PC-3 (cell line): ENCODE data around the gene PTCD2. TPM values are rescaled to one million over a fixed set of nuclear protein-coding genes. Genes with fewer than 3 reads are reported as not detected.
A peak's percentile ranks its signal among the peaks of the same experiment; 100 is the strongest.

Experiments
- ATAC-seq: fragments of 200-7000 bp; cut with Tn5 transposase; 2 replicates; pipeline ENCODE4 v1.9.1; 2020; ENCODE audit warnings: mild to moderate bottlenecking, moderate library complexity
- BruUV-seq: library from RNA; stranded (reverse); fragments of 400-500 nt; replicated peaks from 2 replicates; lab custom pipeline; 2021; lab: Mats Ljungman, UMichigan
- CTCF ChIA-PET: fragments of 300-600 bp; sonication (Branson Sonifier 250); formaldehyde crosslinking; loops from one replicate; lab custom pipeline; 2022; ENCODE audit warnings: antibody characterized with exemption; lab: Charles Lee
- POLR2A ChIA-PET: fragments of 300-600 bp; sonication (Branson Sonifier 250); formaldehyde crosslinking; loops from one replicate; lab custom pipeline; 2022; ENCODE audit warnings: antibody characterized with exemption; ENCODE audit not compliant: unreplicated experiment; lab: Charles Lee
- DNase-seq: peaks from one replicate; pipeline ENCODE4 v3.0.0-alpha.2; 2015
- H2AFZ ChIP-seq: fragments of 300-600 bp; sonication (generic); 2 replicates; pipeline ENCODE4 v1.6.0; 2016; ENCODE audit warnings: antibody characterized with exemption, low read length
- H3F3A ChIP-seq: fragments of 300-600 bp; sonication (generic); one replicate; pipeline ENCODE4 v1.6.0; 2017; ENCODE audit warnings: antibody characterized with exemption, low read length, control low read depth, mild to moderate bottlenecking; ENCODE audit not compliant: unreplicated experiment
- H3K27ac ChIP-seq: fragments of 300-600 bp; sonication (generic); 2 replicates; pipeline ENCODE4 v1.5.1; 2016; ENCODE audit warnings: mild to moderate bottlenecking, low read length
- H3K27me3 ChIP-seq: fragments of 300-600 bp; sonication (generic); 2 replicates; pipeline ENCODE4 v1.6.1; 2016; ENCODE audit warnings: low read length, mixed read lengths
- H3K36me3 ChIP-seq: fragments of 300-600 bp; sonication (generic); 2 replicates; pipeline ENCODE4 v1.6.1; 2016; ENCODE audit warnings: low read depth, mixed run types, low read length, mixed read lengths
- H3K4me1 ChIP-seq: fragments of 300-600 bp; sonication (generic); 2 replicates; pipeline ENCODE4 v1.5.1; 2016; ENCODE audit warnings: low read length; ENCODE audit not compliant: insufficient read depth
- H3K4me2 ChIP-seq: fragments of 300-600 bp; sonication (generic); 2 replicates; pipeline ENCODE4 v1.6.0; 2016; ENCODE audit warnings: low read length
- H3K4me3 ChIP-seq: fragments of 300-600 bp; sonication (generic); 2 replicates; pipeline ENCODE4 v1.5.1; 2016; ENCODE audit warnings: mild to moderate bottlenecking, low read length, mixed read lengths
- H3K79me2 ChIP-seq: fragments of 300-600 bp; sonication (generic); 2 replicates; pipeline ENCODE4 v1.6.1; 2017; ENCODE audit warnings: low read length, mixed read lengths
- H3K9ac ChIP-seq: fragments of 300-600 bp; sonication (generic); 2 replicates; pipeline ENCODE4 v1.6.0; 2016; ENCODE audit warnings: mild to moderate bottlenecking, low read length
- H3K9me2 ChIP-seq: fragments of 300-600 bp; sonication (generic); replicated peaks from 2 replicates; pipeline ENCODE4 v1.6.1; 2016; ENCODE audit warnings: mixed run types, low read length, mixed read lengths
- H3K9me3 ChIP-seq: fragments of 300-600 bp; sonication (generic); 2 replicates; pipeline ENCODE4 v1.6.1; 2016; ENCODE audit warnings: low read length, mixed read lengths
- H4K20me1 ChIP-seq: fragments of 300-600 bp; sonication (generic); 2 replicates; pipeline ENCODE4 v1.6.1; 2016; ENCODE audit warnings: low read length, mixed read lengths
- CTCF ChIP-seq: fragments of 300-600 bp; sonication (generic); conservative IDR thresholded peaks from 2 replicates; pipeline ENCODE4 v1.5.1; 2017; ENCODE audit warnings: antibody characterized with exemption, low read depth, mild to moderate bottlenecking, low read length
- EZH2 ChIP-seq: fragments of 300-600 bp; sonication (generic); IDR thresholded peaks from one replicate; pipeline ENCODE4 v1.6.1; 2017; ENCODE audit warnings: antibody characterized with exemption, mild to moderate bottlenecking, low read length; ENCODE audit not compliant: unreplicated experiment
- EZH2phosphoT487 ChIP-seq: fragments of 300-600 bp; sonication (generic); IDR thresholded peaks from 2 replicates; pipeline ENCODE4 v1.6.1; 2018; ENCODE audit warnings: mild to moderate bottlenecking, antibody characterized with exemption, low read length, borderline replicate concordance
- intact Hi-C: fragments of 100-400 bp; cut with micrococcal nuclease; formaldehyde crosslinking; loops from 2 replicates; pipeline ENCODE4 v1.9.0; 2023
- total RNA-seq: library from RNA; depleted of rRNA; stranded (reverse); fragments of >200 nt; gene quantifications from 2 replicates; pipeline ENCODE4 v1.2.3, GENCODE V29; 2014

Gene PTCD2
- total RNA-seq, 1 experiment from 2014 or later: 3.4 TPM

DNA sequence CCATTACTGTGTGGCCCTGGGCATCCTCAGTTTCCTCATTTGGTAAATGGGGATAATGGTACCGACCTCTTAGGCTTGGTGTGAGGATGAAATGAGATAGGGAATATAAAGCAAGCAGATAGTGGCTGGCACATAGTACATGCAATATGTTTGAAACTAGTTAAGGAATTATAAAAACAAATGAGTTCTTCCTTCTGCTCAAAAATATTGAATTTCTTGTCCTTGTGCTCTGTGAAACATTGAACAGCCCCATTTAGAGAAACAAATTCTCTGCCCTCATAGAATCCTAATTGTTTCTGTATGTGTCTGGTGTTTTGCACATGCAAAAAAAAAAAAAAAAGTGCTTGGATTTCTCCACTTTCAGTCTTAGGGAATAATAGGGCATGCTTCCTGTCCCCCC is 39.7 kb downstream of the PTCD2 start:
- no TSS peak for BruUV-seq
- Histone ChIP-seq H3K9me2 (no peaks in the 10 kb centered on the region), H3F3A (no peaks in the 10 kb centered on the region), H3K4me2 (no peak overlapping the region), H2AFZ (no peak overlapping the region), H3K9me3 (no peaks in the 10 kb centered on the region), H4K20me1 (no peaks in the 10 kb centered on the region), H3K4me3 (no peak overlapping the region), H3K9ac (no peak overlapping the region), H3K27ac (no peak overlapping the region), H3K79me2 (no peaks in the 10 kb centered on the region), H3K4me1 (peaks cover 18% of the 10 kb centered on the region), H3K36me3 (peaks cover 5% of the 10 kb centered on the region; the same call in 1 of the 2 replicates), H3K27me3 (no peaks in the 10 kb centered on the region)
- TF ChIP-seq EZH2phosphoT487 (no peak), EZH2 (no peak), CTCF (no peak)
- CTCF ChIA-PET: no interaction called here
- ATAC-seq (no peak), DNase-seq (no peak)
- intact Hi-C loops: no loop called here
- POLR2A ChIA-PET: no interaction called here

DNA sequence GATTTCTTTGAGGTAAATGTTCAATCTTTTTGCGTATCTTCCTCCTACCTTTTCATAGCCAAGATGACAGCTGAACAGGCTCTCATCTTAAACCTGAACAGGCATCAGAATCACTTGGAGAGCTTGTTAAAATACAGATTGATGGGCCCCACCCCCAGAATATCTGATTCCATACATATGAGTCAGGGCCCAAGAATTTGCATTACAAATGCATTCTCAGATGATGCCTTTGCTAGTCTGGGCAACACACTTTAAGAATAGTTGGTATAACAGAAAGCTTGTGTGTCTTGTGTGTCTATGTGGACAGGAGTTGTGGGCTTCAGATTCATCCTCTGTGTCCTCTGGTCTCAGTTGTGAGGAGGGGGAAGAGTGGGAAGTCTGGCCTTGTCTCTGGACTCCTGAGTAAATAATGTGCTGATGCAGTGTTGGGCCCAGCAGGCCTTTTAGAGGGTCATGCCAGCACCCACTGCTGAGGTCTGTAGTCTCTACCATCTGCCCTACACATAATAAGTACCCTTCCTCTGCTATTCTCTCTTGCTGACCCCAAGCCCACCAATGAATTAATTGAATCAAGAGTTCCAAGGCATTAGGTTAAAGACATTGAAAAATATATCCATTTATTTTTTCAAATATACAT is 43.1 kb downstream of the PTCD2 start:
- Histone ChIP-seq H3K27ac (no peak overlapping the region; the same call in 1 of the 2 replicates), H3K9me2 (no peaks in the 10 kb centered on the region), H3K4me1 (peaks cover 19% of the 10 kb centered on the region), H3K9me3 (no peaks in the 10 kb centered on the region), H3K27me3 (no peaks in the 10 kb centered on the region), H3K79me2 (no peaks in the 10 kb centered on the region), H2AFZ (no peak overlapping the region), H3K4me3 (0 out of 2 replicates have a peak overlapping the region, but pooled peaks have one; percentile 12), H3F3A (no peaks in the 10 kb centered on the region), H3K36me3 (peaks cover 5% of the 10 kb centered on the region; the same call in 1 of the 2 replicates), H4K20me1 (no peaks in the 10 kb centered on the region), H3K9ac (no peak overlapping the region), H3K4me2 (peak overlapping the region; percentile 54)
- CTCF ChIA-PET: interaction anchor here (0.5 kb wide), 1 partner anchor 25 kb away, joined by 3 read pairs; no protein-coding TSS in a partner anchor
- TF ChIP-seq EZH2phosphoT487 (no peak), CTCF (no peak), EZH2 (no peak)
- DNase-seq (peak; percentile 76), ATAC-seq (peak; percentile 70)
- POLR2A ChIA-PET: interaction anchor here (0.6 kb wide), 1 partner anchor 38 kb away, joined by 3 read pairs; no protein-coding TSS in a partner anchor
- no TSS peak for BruUV-seq
- intact Hi-C loops: no loop called here

- POLR2A ChIA-PET: interaction anchor here (0.6 kb wide), 1 partner anchor 39 kb away, joined by 3 read pairs; no protein-coding TSS in a partner anchor
- no peak overlapping the region for H3K4me2 ChIP-seq
- no TSS peak for BruUV-seq
- H3K79me2 ChIP-seq: no peaks in the 10 kb centered on the region
- TF ChIP-seq CTCF (no peak), EZH2 (no peak), EZH2phosphoT487 (no peak)
- DNase-seq (no peak), ATAC-seq (no peak)
- H3K9ac ChIP-seq: no peak overlapping the region
- H3K27me3 ChIP-seq: no peaks in the 10 kb centered on the region
- H3K27ac ChIP-seq: no peak overlapping the region
- no peaks in the 10 kb centered on the region for H3K9me3 ChIP-seq
- peaks cover 19% of the 10 kb centered on the region for H3K4me1 ChIP-seq
- no peaks in the 10 kb centered on the region for H3K9me2 ChIP-seq
- CTCF ChIA-PET: no interaction called here
- intact Hi-C loops: no loop called here
- H3F3A ChIP-seq: no peaks in the 10 kb centered on the region
- no peaks in the 10 kb centered on the region for H4K20me1 ChIP-seq
- peaks cover 5% of the 10 kb centered on the region; the same call in 1 of the 2 replicates for H3K36me3 ChIP-seq
- H2AFZ ChIP-seq: no peak overlapping the region
- no peak overlapping the region for H3K4me3 ChIP-seq
Observed at GRCh38 chr5:72364171-72364570, 44.0 kb downstream of the PTCD2 start.
